K562 (cell line): ENCODE measurements around the gene NUP35. TPM values are rescaled to one million over a fixed set of nuclear protein-coding genes. Genes with fewer than 3 reads are reported as not detected.

Source experiments
- BCOR ChIP-seq: fragments of 450-650 bp; IDR thresholded peaks from 2 replicates; pipeline ENCODE4 v1.6.1; 2016
- BDP1 ChIP-seq: IDR thresholded peaks from 3 replicates; pipeline ENCODE4 v1.6.1; 2011; ENCODE audit not compliant: insufficient read length, insufficient read depth
- BHLHE40 ChIP-seq: IDR thresholded peaks from 2 replicates; pipeline ENCODE4 v1.6.1; 2011; ENCODE audit warnings: low read length, improper control_type of control experiment
- CAMTA2 ChIP-seq: fragments of 250-450 bp; sonication (Bioruptor Pico); conservative IDR thresholded peaks from 2 replicates; pipeline ENCODE4 v1.5.1; 2022
- DACH1 ChIP-seq: fragments of 450-650 bp; IDR thresholded peaks from 2 replicates; pipeline ENCODE4 v1.6.1; 2018; ENCODE audit not compliant: partially characterized antibody
- EP400 ChIP-seq: fragments of 450-650 bp; IDR thresholded peaks from 2 replicates; pipeline ENCODE4 v1.6.1; 2017; ENCODE audit warnings: antibody characterized with exemption, mild to moderate bottlenecking, moderate library complexity
- KLF16 ChIP-seq: IDR thresholded peaks from 2 replicates; pipeline ENCODE4 v1.6.1; 2016; ENCODE audit warnings: antibody characterized with exemption
- MAFF ChIP-seq: IDR thresholded peaks from 2 replicates; pipeline ENCODE4 v1.6.1; 2012; ENCODE audit warnings: low read length, improper control_type of control experiment
- MCM7 ChIP-seq, 2 experiments: fragments of 450-650 bp; IDR thresholded peaks; 2 replicates each; pipeline ENCODE4 v1.6.1; 2016 to 2018
- PCBP2 ChIP-seq: fragments of 200-400 bp; formaldehyde crosslinking; IDR thresholded peaks from 2 replicates; pipeline ENCODE4 v1.6.1; 2018; ENCODE audit warnings: low read length, low read depth, mild to moderate bottlenecking, moderate library complexity; ENCODE audit not compliant: poor library complexity, severe bottlenecking
- POLR3A ChIP-seq: IDR thresholded peaks from 2 replicates; pipeline ENCODE4 v1.6.1; 2011; ENCODE audit warnings: borderline replicate concordance, mild to moderate bottlenecking, moderate library complexity; ENCODE audit not compliant: insufficient read length, insufficient read depth; ENCODE audit errors: extremely low read depth
- RAD21 ChIP-seq, 2 experiments: fragments of 250-450 bp in 1 of 2; fragments of 450-650 bp in 1 of 2; sonication (Bioruptor Pico) in 1 of 2; formaldehyde crosslinking in 1 of 2; IDR thresholded peaks in 1 of 2; conservative IDR thresholded peaks in 1 of 2; 2 replicates each; pipeline versions ENCODE4 v1.4.0 to v1.8.0; 2020 to 2022; ENCODE audit warnings: mild to moderate bottlenecking in 2 of 2, moderate library complexity in 1 of 2
- SRSF7 ChIP-seq: fragments of 200-400 bp; formaldehyde crosslinking; optimal IDR thresholded peaks from 2 replicates; pipeline ENCODE3; 2017; ENCODE audit warnings: mild to moderate bottlenecking, low read depth, low read length
- SRSF9 ChIP-seq: fragments of 200-400 bp; formaldehyde crosslinking; IDR thresholded peaks from 2 replicates; pipeline ENCODE4 v1.6.1; 2017; ENCODE audit warnings: low read depth, low read length, borderline replicate concordance
- STAT5B ChIP-seq: fragments of 250-450 bp; sonication (Bioruptor Pico); IDR thresholded peaks from 2 replicates; pipeline ENCODE4 v1.8.0; 2021; ENCODE audit warnings: mild to moderate bottlenecking, inconsistent platforms
- TCF7 ChIP-seq: sonication (generic); IDR thresholded peaks from 2 replicates; pipeline ENCODE4 v1.6.1; 2016; ENCODE audit warnings: antibody characterized with exemption, borderline replicate concordance
- TEAD4 ChIP-seq, 2 experiments: sonication (generic) in 1 of 2; formaldehyde crosslinking in 1 of 2; IDR thresholded peaks; 2 replicates each; pipeline versions ENCODE4 v1.6.1 to v1.8.0; 2012 to 2022; ENCODE audit warnings: borderline replicate concordance in 1 of 2, inconsistent platforms in 1 of 2, low read length in 1 of 2, mild to moderate bottlenecking in 1 of 2, missing genetic modification reagents in 1 of 2
- XRCC3 ChIP-seq: fragments of 450-650 bp; IDR thresholded peaks from 2 replicates; pipeline ENCODE4 v1.6.1; 2017; ENCODE audit warnings: mild to moderate bottlenecking, moderate library complexity
- ZC3H4 ChIP-seq: sonication (generic); formaldehyde crosslinking; IDR thresholded peaks from 2 replicates; pipeline ENCODE4 v1.9.0; 2021; ENCODE audit warnings: missing genetic modification reagents, borderline replicate concordance
- ZEB2 ChIP-seq: fragments of 450-650 bp; IDR thresholded peaks from 2 replicates; pipeline ENCODE4 v1.6.1; 2016
- ZNF23 ChIP-seq: fragments of 250-450 bp; sonication (Bioruptor Pico); IDR thresholded peaks from 2 replicates; pipeline ENCODE4 v1.4.0; 2020; ENCODE audit warnings: mild to moderate bottlenecking
- ZNF324 ChIP-seq: fragments of 250-450 bp; sonication (Bioruptor Pico); IDR thresholded peaks from 2 replicates; pipeline ENCODE4 v1.4.0; 2020; ENCODE audit warnings: mild to moderate bottlenecking
- ZNF639 ChIP-seq, 2 experiments: fragments of 200-800 bp in 1 of 2; sonication (Bioruptor generic) in 1 of 2; sonication (generic) in 1 of 2; formaldehyde crosslinking in 1 of 2; IDR thresholded peaks in 1 of 2; conservative IDR thresholded peaks in 1 of 2; 2 replicates each; pipeline versions ENCODE4 v1.5.0 to v1.6.1; 2016 to 2020; ENCODE audit warnings: missing compliant biosample characterization in 1 of 2, missing genetic modification characterization in 1 of 2, missing genetic modification reagents in 1 of 2
- polyA plus RNA-seq, 8 experiments: library from polyadenylated mRNA; depleted of rRNA in 4 of 8; stranded (reverse) in 5 of 8; unstranded in 3 of 8; fragments of >200 nt; fragmentation: Nextera tagmentation in 2 of 8; fragmentation: Illumina TruSeq in 1 of 8; extraction: Ambion mirVana in 2 of 8; extraction: Trizol in 1 of 8; gene quantifications; 2 replicates each; pipeline versions ENCODE4 v1.2.1 to v1.2.3, GENCODE V29; 2011 to 2014; ENCODE audit warnings: inconsistent platforms in 1 of 8, missing spikeins in 1 of 8
- total RNA-seq, 7 experiments: library from RNA; depleted of rRNA in 6 of 7; stranded (reverse); fragments of >200 nt in 6 of 7; fragmentation: Illumina TruSeq in 2 of 7; extraction: Trizol in 2 of 7; gene quantifications; 2 replicates each; pipeline versions ENCODE4 v1.2.1 to v1.2.3, GENCODE V29; 2011 to 2021; ENCODE audit warnings: low replicate concordance in 1 of 7
- TF ChIP-seq, protein P1 (sequence below): fragments of 250-450 bp; sonication (Bioruptor Pico); IDR thresholded peaks from 2 replicates; pipeline ENCODE4 v1.8.0; 2022; ENCODE audit warnings: inconsistent platforms, mild to moderate bottlenecking, moderate library complexity, borderline replicate concordance
- TF ChIP-seq, protein P2 (sequence below): IDR thresholded peaks from 2 replicates; pipeline ENCODE4 v1.6.1; 2012; ENCODE audit warnings: low read depth, low read length, improper control_type of control experiment, borderline replicate concordance

Gene NUP35
- total and polyA plus RNA-seq, 9 of the 15 experiments (the other 6 are each of a cell fraction or from before 2014, with no cell fraction given), result 24.5 to 78.2 (median 51.1) TPM

DNA sequence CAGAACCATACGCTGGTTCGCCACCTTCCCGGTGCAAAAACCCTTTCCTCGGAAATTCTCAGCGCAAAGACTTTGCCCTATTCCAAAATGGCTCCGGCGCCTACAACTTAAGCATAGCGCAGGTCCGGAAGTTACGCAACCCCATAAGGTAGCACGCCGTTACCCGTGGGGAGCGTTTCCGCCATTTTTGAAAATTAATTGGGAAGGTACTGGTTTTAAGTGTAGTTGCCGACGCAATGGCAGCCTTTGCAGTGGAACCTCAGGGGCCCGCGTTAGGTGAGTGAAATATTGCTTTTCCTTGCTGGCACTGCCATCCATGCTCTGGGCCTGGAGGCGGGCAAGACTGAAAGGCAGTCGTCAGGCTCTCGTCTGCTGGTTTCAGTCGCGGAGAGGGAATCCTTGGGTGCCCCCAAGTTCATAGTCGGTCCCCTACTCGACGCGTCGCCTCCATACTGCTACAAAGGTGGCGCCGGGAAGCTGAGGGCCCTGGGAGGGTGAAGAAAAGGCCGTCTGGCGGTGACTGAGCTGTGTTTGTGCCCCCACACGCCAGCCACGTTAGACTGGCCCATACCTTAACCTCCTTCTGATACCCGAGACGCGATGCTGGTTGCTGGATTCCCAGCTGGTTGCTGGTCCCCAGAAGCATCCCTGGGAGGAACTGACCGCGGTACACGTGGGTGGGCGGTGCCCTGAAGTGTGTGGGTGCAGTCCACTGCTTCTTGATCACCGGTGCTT, at the start of gene NUP35 (continued):
- TF ChIP-seq EP400 (peak; percentile 99), STAT5B (CRISPR knock-in tag) (no peak), TCF7 (no peak), ZC3H4 (no peak), DACH1 (peak; percentile 91), CAMTA2 (CRISPR knock-in tag) (no peak), ZNF639 (CRISPR knock-in tag; conservative IDR thresholded peaks at IDR 0.05 in 1 of 2, IDR thresholded peaks at IDR 0.05 in 1 of 2) (no peak), ZEB2 (peak; percentile 86), BHLHE40 (peak; percentile 66), TEAD4 (IDR thresholded peaks at IDR 0.05; ENCODE audit: low read length) (peak; percentile 27; the same call in 1 of the 2 replicates), TEAD4 (CRISPR knock-in tag; IDR thresholded peaks at IDR 0.05; ENCODE audit: borderline replicate concordance) (no peak), ZNF324 (no peak), POLR3A (no peak), ZNF23 (no peak), MCM7 (IDR thresholded peaks at IDR 0.05) (no peak), SRSF7 (no peak), RAD21 (CRISPR knock-in tag; conservative IDR thresholded peaks at IDR 0.05 in 1 of 2, IDR thresholded peaks at IDR 0.05 in 1 of 2) (peak in 1 of 2 experiments; percentile 1; a peak in 1 of 4 replicates), SRSF9 (no peak), PCBP2 (no peak), BDP1 (no peak), XRCC3 (no peak), BCOR (no peak), KLF16 (0 out of 2 replicates have a peak, but pooled peaks have one; percentile 27), MAFF (no peak)
- TF ChIP-seq, protein P1, sequence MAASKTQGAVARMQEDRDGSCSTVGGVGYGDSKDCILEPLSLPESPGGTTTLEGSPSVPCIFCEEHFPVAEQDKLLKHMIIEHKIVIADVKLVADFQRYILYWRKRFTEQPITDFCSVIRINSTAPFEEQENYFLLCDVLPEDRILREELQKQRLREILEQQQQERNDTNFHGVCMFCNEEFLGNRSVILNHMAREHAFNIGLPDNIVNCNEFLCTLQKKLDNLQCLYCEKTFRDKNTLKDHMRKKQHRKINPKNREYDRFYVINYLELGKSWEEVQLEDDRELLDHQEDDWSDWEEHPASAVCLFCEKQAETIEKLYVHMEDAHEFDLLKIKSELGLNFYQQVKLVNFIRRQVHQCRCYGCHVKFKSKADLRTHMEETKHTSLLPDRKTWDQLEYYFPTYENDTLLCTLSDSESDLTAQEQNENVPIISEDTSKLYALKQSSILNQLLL (CRISPR knock-in tag), result no peak
- TF ChIP-seq, protein P2, sequence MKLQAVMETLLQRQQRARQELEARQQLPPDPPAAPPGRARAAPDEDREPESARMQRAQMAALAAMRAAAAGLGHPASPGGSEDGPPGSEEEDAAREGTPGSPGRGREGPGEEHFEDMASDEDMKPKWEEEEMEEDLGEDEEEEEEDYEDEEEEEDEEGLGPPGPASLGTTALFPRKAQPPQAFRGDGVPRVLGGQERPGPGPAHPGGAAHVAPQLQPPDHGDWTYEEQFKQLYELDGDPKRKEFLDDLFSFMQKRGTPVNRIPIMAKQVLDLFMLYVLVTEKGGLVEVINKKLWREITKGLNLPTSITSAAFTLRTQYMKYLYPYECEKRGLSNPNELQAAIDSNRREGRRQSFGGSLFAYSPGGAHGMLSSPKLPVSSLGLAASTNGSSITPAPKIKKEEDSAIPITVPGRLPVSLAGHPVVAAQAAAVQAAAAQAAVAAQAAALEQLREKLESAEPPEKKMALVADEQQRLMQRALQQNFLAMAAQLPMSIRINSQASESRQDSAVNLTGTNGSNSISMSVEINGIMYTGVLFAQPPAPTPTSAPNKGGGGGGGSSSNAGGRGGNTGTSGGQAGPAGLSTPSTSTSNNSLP, result no peak
